K562 (cell line): Measurements from ENCODE around the gene MICU2. TPM values are rescaled to one million over a fixed set of nuclear protein-coding genes. Genes with fewer than 3 reads are reported as not detected.

Experiments
- ATAC-seq: fragments of 200-7000 bp; cut with Tn5 transposase; 3 replicates; pipeline ENCODE4 v1.9.1; 2020; ENCODE audit warnings: moderate library complexity
- BruUV-seq: library from RNA; stranded (reverse); fragments of 400-500 nt; replicated peaks from 2 replicates; lab custom pipeline; 2021; lab: Mats Ljungman, UMichigan
- CTCF ChIA-PET: fragments of 300-600 bp; formaldehyde crosslinking; extraction: SDS; loops from one replicate; lab custom pipeline; 2021; ENCODE audit warnings: low intra/inter-chr PET ratio; lab: Yijun Ruan, JAX
- POLR2A ChIA-PET: fragments of 300-600, 350-650 bp; sonication (Branson Sonifier 250); formaldehyde crosslinking; extraction: SDS; loops from one replicate; lab custom pipeline; 2021; ENCODE audit warnings: antibody characterized with exemption, inconsistent platforms; lab: Yijun Ruan, JAX
- DNase-seq, 4 experiments: peaks; one replicate each; pipeline versions ENCODE4 v3.0.0 to v3.0.0-alpha.2; 2011 to 2018; ENCODE audit warnings: low spot score in 3 of 4, mixed read lengths in 3 of 4; ENCODE audit errors: extremely low read depth in 1 of 4
- FAIRE-seq: peaks from 2 replicates; lab custom pipeline; 2011; peaks lifted over from hg19 to GRCh38; lab: Jason Lieb, UNC
- H2AFZ ChIP-seq: 2 replicates; pipeline ENCODE4 v1.6.0; 2011; ENCODE audit warnings: low read depth, low read length, control low read depth, inconsistent platforms
- H3K27ac ChIP-seq: fragments of 200-600 bp; 3 replicates; pipeline ENCODE4 v1.8.0; 2011; ENCODE audit warnings: low read depth, mild to moderate bottlenecking, control low read depth, inconsistent platforms, low read length, moderate library complexity, mixed read lengths; ENCODE audit errors: extremely low read depth
- H3K27me3 ChIP-seq, 2 experiments: fragments of 300-600 bp in 1 of 2; 2 replicates in 1 of 2; 3 replicates in 1 of 2; pipeline versions ENCODE4 v1.6.0 to v1.8.0; 2011; ENCODE audit warnings: inconsistent platforms in 2 of 2, low read length in 2 of 2, mild to moderate bottlenecking in 1 of 2, mixed read lengths in 1 of 2, moderate library complexity in 1 of 2; ENCODE audit not compliant: control insufficient read depth in 2 of 2, insufficient read depth in 2 of 2
- H3K36me3 ChIP-seq: fragments of 300-600 bp; 3 replicates; pipeline ENCODE4 v1.8.0; 2011; ENCODE audit warnings: mild to moderate bottlenecking, low read length, inconsistent platforms; ENCODE audit not compliant: control insufficient read depth, insufficient read depth
- H3K4me1 ChIP-seq, 2 experiments: fragments of 200-600 bp in 1 of 2; replicated peaks in 1 of 2; 2 replicates in 1 of 2; 3 replicates in 1 of 2; pipeline versions ENCODE4 v1.5.1 to v1.8.0; 2011; ENCODE audit warnings: inconsistent platforms in 2 of 2, low read length in 2 of 2, mild to moderate bottlenecking in 1 of 2, mixed read lengths in 1 of 2, moderate library complexity in 1 of 2; ENCODE audit not compliant: control insufficient read depth in 2 of 2, insufficient read depth in 2 of 2
- H3K4me2 ChIP-seq: 2 replicates; pipeline ENCODE4 v1.6.1; 2011; ENCODE audit warnings: low read length, control low read depth, inconsistent platforms, mixed read lengths; ENCODE audit not compliant: insufficient read depth
- H3K4me3 ChIP-seq: fragments of 200-600 bp; sonication (generic), shearing (Covaris generic); 2 replicates; pipeline ENCODE4 v1.5.1; 2016; ENCODE audit warnings: control low read depth, inconsistent platforms
- H3K79me2 ChIP-seq: fragments of 200-600 bp; 3 replicates; pipeline ENCODE4 v1.8.0; 2011; ENCODE audit warnings: low read length, inconsistent platforms; ENCODE audit not compliant: control insufficient read depth, insufficient read depth
- H3K9ac ChIP-seq, 2 experiments: 2 replicates each; pipeline versions ENCODE4 v1.6.0 to v1.6.1; 2011; ENCODE audit warnings: low read depth in 2 of 2, low read length in 2 of 2, control low read depth in 1 of 2, inconsistent platforms in 1 of 2, mild to moderate bottlenecking in 1 of 2, mixed read lengths in 1 of 2; ENCODE audit not compliant: insufficient read depth in 1 of 2
- H3K9me1 ChIP-seq: one replicate; pipeline ENCODE4 v1.6.0; 2011; ENCODE audit warnings: inconsistent platforms, mild to moderate bottlenecking, low read length, moderate library complexity; ENCODE audit not compliant: control insufficient read depth, insufficient read depth
- H3K9me3 ChIP-seq: replicated peaks from 2 replicates; pipeline ENCODE4 v1.5.1; 2011; ENCODE audit warnings: low read depth, low read length, inconsistent platforms; ENCODE audit not compliant: control insufficient read depth, insufficient read depth
- H4K20me1 ChIP-seq: replicated peaks from 2 replicates; pipeline ENCODE4 v1.6.1; 2011; ENCODE audit warnings: low read length, inconsistent platforms, mixed read lengths; ENCODE audit not compliant: control insufficient read depth, insufficient read depth
- CTBP1 ChIP-seq: fragments of 450-650 bp; IDR thresholded peaks from 2 replicates; pipeline ENCODE4 v1.6.1; 2016; ENCODE audit warnings: borderline replicate concordance
- MCM3 ChIP-seq: fragments of 450-650 bp; IDR thresholded peaks from 2 replicates; pipeline ENCODE4 v1.6.1; 2016
- MYBL2 ChIP-seq, 2 experiments: fragments of 450-650 bp in 1 of 2; sonication (generic) in 1 of 2; formaldehyde crosslinking in 1 of 2; IDR thresholded peaks; 2 replicates each; pipeline versions ENCODE4 v1.6.1 to v1.8.1; 2017 to 2022; ENCODE audit warnings: borderline replicate concordance in 1 of 2, inconsistent platforms in 1 of 2, low read depth in 1 of 2, mild to moderate bottlenecking in 1 of 2, missing genetic modification reagents in 1 of 2, moderate library complexity in 1 of 2
- RB1 ChIP-seq: fragments of 450-650 bp; IDR thresholded peaks from 2 replicates; pipeline ENCODE4 v1.6.1; 2017; ENCODE audit warnings: low read depth, mild to moderate bottlenecking
- RHOXF2B ChIP-seq: fragments of 250-450 bp; sonication (Bioruptor Pico); conservative IDR thresholded peaks from 2 replicates; pipeline ENCODE4 v1.5.1; 2021
- TAF15 ChIP-seq: fragments of 200-400 bp; formaldehyde crosslinking; IDR thresholded peaks from 2 replicates; pipeline ENCODE4 v1.6.1; 2017; ENCODE audit warnings: mild to moderate bottlenecking, low read depth, low read length, moderate library complexity
- ZNF239 ChIP-seq: fragments of 250-450 bp; sonication (Bioruptor Pico); IDR thresholded peaks from 2 replicates; pipeline ENCODE4 v1.4.0; 2020; ENCODE audit warnings: mild to moderate bottlenecking
- ZNF311 ChIP-seq: fragments of 250-450 bp; sonication (Bioruptor Pico); IDR thresholded peaks from 2 replicates; pipeline ENCODE4 v1.4.0; 2020; ENCODE audit warnings: mild to moderate bottlenecking, moderate library complexity
- ZNF41 ChIP-seq: fragments of 250-450 bp; sonication (Bioruptor Pico); conservative IDR thresholded peaks from 2 replicates; pipeline ENCODE4 v1.4.0; 2020; ENCODE audit warnings: mild to moderate bottlenecking
- ZNF507 ChIP-seq: conservative IDR thresholded peaks from 2 replicates; pipeline ENCODE4 v1.6.1; 2017; ENCODE audit warnings: missing genetic modification characterization, missing compliant biosample characterization
- ZNF584 ChIP-seq: fragments of 200-800 bp; sonication (Bioruptor generic); IDR thresholded peaks from 2 replicates; pipeline ENCODE4 v1.6.1; 2016; ENCODE audit warnings: low read depth, mild to moderate bottlenecking, missing genetic modification characterization, missing compliant biosample characterization
- ZNF609 ChIP-seq: sonication (generic); formaldehyde crosslinking; IDR thresholded peaks from 2 replicates; pipeline ENCODE4 v1.8.1; 2023; ENCODE audit warnings: missing genetic modification reagents, mild to moderate bottlenecking, borderline replicate concordance
- WGBS: fragments of 100-300 bp; shearing (Covaris generic); methylation state at CpG from one replicate; pipeline ENCODE4 v1.1.6; 2016; ENCODE audit warnings: low coverage, mixed read lengths; ENCODE audit not compliant: insufficient coverage; ENCODE audit errors: missing lambda C conversion rate; 5-methylcytosine and 5-hydroxymethylcytosine counted together
- in situ Hi-C: fragments of 300-500 bp; cut with MboI; formaldehyde crosslinking; loops from 4 replicates; pipeline ENCODE4 v1.15.0; 2018; ENCODE audit warnings: inconsistent platforms, mixed read lengths
- intact Hi-C: fragments of 100-400 bp; cut with micrococcal nuclease; formaldehyde crosslinking; loops from 2 replicates; pipeline ENCODE4 v1.14.2; 2022
- polyA plus RNA-seq, 8 experiments: library from polyadenylated mRNA; depleted of rRNA in 4 of 8; stranded (reverse) in 5 of 8; unstranded in 3 of 8; fragments of >200 nt; fragmentation: Nextera tagmentation in 2 of 8; fragmentation: Illumina TruSeq in 1 of 8; extraction: Ambion mirVana in 2 of 8; extraction: Trizol in 1 of 8; gene quantifications; 2 replicates each; pipeline versions ENCODE4 v1.2.1 to v1.2.3, GENCODE V29; 2011 to 2014; ENCODE audit warnings: inconsistent platforms in 1 of 8, missing spikeins in 1 of 8
- total RNA-seq, 7 experiments: library from RNA; depleted of rRNA in 6 of 7; stranded (reverse); fragments of >200 nt in 6 of 7; fragmentation: Illumina TruSeq in 2 of 7; extraction: Trizol in 2 of 7; gene quantifications; 2 replicates each; pipeline versions ENCODE4 v1.2.1 to v1.2.3, GENCODE V29; 2011 to 2021; ENCODE audit warnings: low replicate concordance in 1 of 7

The MICU2 gene
- total and polyA plus RNA-seq, 9 of the 15 experiments (the other 6 are each of a cell fraction or from before 2014, with no cell fraction given), result 9.1 to 41.8 (median 33.4) TPM

- ATAC-seq, result no peak
- Histone ChIP-seq H3K27ac (no peak overlapping the region), H3K9ac (no peak overlapping the region), H3K79me2 (no peaks in the 10 kb centered on the region), H3K27me3 (no peaks in the 10 kb centered on the region), H3K9me1 (no peaks in the 10 kb centered on the region), H3K4me3 (no peak overlapping the region), H3K4me1 (peaks cover 0 to 4% of the 10 kb centered on the region in 2 experiments; a peak in 2 of 5 replicates), H3K9me3 (no peaks in the 10 kb centered on the region), H3K36me3 (peaks cover 14% of the 10 kb centered on the region), H3K4me2 (no peak overlapping the region), H4K20me1 (no peaks in the 10 kb centered on the region), H2AFZ (no peak overlapping the region)
- no peak for DNase-seq
- POLR2A ChIA-PET, result no interaction called here
- no TSS peak for BruUV-seq
- WGBS, result 100% methylated on average over 7 of the region's 16 CpGs
- FAIRE-seq, result no peak
- TF ChIP-seq RHOXF2B (CRISPR knock-in tag) (no peak), ZNF584 (CRISPR knock-in tag) (no peak), ZNF609 (CRISPR knock-in tag) (no peak), RB1 (no peak), MCM3 (no peak), ZNF507 (tag) (no peak), ZNF311 (CRISPR knock-in tag) (no peak), ZNF239 (CRISPR knock-in tag) (no peak), TAF15 (no peak), CTBP1 (no peak), MYBL2 (IDR thresholded peaks at IDR 0.05; ENCODE audit: low read depth) (no peak), MYBL2 (CRISPR knock-in tag; IDR thresholded peaks at IDR 0.05; ENCODE audit: borderline replicate concordance) (no peak), ZNF41 (CRISPR knock-in tag) (no peak)
- intact Hi-C loops (no loop called here), in situ Hi-C loops (no loop called here)
- CTCF ChIA-PET, result no interaction called here
Measured at GRCh38 chr13:21517576-21517975, 86.4 kb downstream of the MICU2 start.
